Type B pancreatic cell (in vitro differentiated cells): ENCODE data around the gene SVOP. TPM values are rescaled to one million over a fixed set of nuclear protein-coding genes. Genes with fewer than 3 reads are reported as not detected.
A peak's percentile ranks its signal among the peaks of the same experiment; 100 is the strongest.

Source experiments
- DNase-seq: peaks from one replicate; pipeline ENCODE4 v3.0.0; 2021; ENCODE audit warnings: mixed read lengths; ENCODE audit not compliant: unreplicated experiment; ENCODE audit errors: extremely low spot score
- H3K27ac Mint-ChIP-seq: 2 replicates; pipeline ENCODE4 v1.8.0; 2021; ENCODE audit warnings: mild to moderate bottlenecking, mixed read lengths
- H3K27me3 Mint-ChIP-seq: 2 replicates; pipeline ENCODE4 v1.8.0; 2021; ENCODE audit warnings: mixed read lengths
- H3K36me3 Mint-ChIP-seq: 2 replicates; pipeline ENCODE4 v1.8.0; 2021; ENCODE audit warnings: mixed read lengths
- H3K4me1 Mint-ChIP-seq: one replicate; pipeline ENCODE4 v1.8.0; 2021; ENCODE audit warnings: mixed read lengths; ENCODE audit not compliant: unreplicated experiment
- H3K4me3 Mint-ChIP-seq: 2 replicates; pipeline ENCODE4 v1.8.0; 2021; ENCODE audit warnings: mild to moderate bottlenecking, mixed read lengths
- H3K9me3 Mint-ChIP-seq: 2 replicates; pipeline ENCODE4 v1.8.0; 2021; ENCODE audit warnings: mixed read lengths
- total RNA-seq: library from RNA; stranded (reverse); gene quantifications from 2 replicates; pipeline ENCODE4 v1.2.1, GENCODE V29; 2021; ENCODE audit warnings: low replicate concordance
- TF ChIP-seq, protein P1 (sequence below): fragments of 200-600 bp; sonication (generic); conservative IDR thresholded peaks from 2 replicates; pipeline ENCODE4 v1.5.0; 2021; ENCODE audit warnings: antibody characterized with exemption, mild to moderate bottlenecking

Gene SVOP
- total RNA-seq, 1 donor from 2014 or later, result 3.6 TPM

DNA sequence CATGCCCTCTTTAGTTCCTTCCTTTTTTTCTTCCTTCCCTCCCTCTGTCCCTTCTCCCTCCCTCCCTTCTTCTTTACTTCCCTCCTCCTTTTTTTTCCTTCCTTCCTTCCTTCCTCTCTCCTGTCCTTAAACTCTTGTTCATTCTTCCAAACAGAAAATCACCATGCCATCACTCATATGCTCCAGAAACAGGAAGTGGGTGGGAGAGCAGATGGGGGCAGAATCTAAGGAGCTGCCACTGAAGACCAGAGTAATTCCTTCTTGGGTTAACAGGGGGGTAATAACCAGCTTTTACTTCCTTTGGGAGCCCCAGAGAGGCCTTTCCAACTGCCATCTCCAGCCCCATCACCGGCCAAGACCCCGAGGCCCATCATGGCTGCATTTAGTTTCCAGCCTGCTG lies 51.2 kb downstream of the SVOP start:
- DNase-seq, result no peak
- Mint-ChIP-seq H3K36me3 (no peaks in the 10 kb centered on the region), H3K4me3 (no peak overlapping the region)

DNA sequence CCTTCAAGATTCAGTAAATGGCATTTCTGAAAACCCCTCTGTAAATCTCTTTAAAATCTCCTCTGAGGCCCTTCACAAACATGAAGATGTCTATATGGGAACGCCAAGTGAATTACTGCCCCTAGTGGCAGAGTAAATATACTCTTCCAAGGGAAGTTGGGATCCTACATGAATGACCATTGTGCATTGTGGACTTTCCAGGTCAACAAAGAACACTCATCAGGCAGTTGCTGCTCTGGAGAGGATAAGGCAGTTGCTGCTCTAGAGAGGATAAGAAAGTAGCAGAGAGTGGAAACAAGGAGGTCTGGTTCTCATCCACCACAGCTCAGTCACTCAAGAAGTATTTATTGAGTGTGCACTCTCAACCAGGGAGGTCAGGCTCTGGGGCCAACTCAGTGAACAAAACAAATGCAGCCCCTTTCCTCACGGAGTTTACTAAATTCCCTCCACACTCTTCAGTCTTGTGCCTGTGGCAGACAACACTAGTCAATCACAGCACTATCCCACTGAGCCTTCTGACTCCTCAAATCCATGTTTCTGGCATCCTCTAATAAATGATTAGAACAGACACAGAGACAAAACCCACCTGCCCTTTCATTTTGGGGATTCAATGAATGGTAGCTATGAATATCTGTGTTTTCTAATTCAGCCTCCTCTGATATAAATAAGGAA lies 52.9 kb downstream of the SVOP start:
- Mint-ChIP-seq H3K27ac (no peak overlapping the region), H3K9me3 (peaks cover 4% of the 10 kb centered on the region), H3K4me3 (no peak overlapping the region), H3K27me3 (peaks cover 6% of the 10 kb centered on the region), H3K4me1 (peaks cover 4% of the 10 kb centered on the region), H3K36me3 (no peaks in the 10 kb centered on the region)
- TF ChIP-seq, protein P1, sequence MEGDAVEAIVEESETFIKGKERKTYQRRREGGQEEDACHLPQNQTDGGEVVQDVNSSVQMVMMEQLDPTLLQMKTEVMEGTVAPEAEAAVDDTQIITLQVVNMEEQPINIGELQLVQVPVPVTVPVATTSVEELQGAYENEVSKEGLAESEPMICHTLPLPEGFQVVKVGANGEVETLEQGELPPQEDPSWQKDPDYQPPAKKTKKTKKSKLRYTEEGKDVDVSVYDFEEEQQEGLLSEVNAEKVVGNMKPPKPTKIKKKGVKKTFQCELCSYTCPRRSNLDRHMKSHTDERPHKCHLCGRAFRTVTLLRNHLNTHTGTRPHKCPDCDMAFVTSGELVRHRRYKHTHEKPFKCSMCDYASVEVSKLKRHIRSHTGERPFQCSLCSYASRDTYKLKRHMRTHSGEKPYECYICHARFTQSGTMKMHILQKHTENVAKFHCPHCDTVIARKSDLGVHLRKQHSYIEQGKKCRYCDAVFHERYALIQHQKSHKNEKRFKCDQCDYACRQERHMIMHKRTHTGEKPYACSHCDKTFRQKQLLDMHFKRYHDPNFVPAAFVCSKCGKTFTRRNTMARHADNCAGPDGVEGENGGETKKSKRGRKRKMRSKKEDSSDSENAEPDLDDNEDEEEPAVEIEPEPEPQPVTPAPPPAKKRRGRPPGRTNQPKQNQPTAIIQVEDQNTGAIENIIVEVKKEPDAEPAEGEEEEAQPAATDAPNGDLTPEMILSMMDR, result peak; percentile 69
- no peak for DNase-seq

More for the DNA sequence above, 51.2 kb downstream of the SVOP start:
- Mint-ChIP-seq H3K4me1 (peaks cover 4% of the 10 kb centered on the region), H3K9me3 (peaks cover 4% of the 10 kb centered on the region), H3K27ac (no peak overlapping the region), H3K27me3 (peaks cover 6% of the 10 kb centered on the region)
- TF ChIP-seq, protein P1, result no peak

DNA sequence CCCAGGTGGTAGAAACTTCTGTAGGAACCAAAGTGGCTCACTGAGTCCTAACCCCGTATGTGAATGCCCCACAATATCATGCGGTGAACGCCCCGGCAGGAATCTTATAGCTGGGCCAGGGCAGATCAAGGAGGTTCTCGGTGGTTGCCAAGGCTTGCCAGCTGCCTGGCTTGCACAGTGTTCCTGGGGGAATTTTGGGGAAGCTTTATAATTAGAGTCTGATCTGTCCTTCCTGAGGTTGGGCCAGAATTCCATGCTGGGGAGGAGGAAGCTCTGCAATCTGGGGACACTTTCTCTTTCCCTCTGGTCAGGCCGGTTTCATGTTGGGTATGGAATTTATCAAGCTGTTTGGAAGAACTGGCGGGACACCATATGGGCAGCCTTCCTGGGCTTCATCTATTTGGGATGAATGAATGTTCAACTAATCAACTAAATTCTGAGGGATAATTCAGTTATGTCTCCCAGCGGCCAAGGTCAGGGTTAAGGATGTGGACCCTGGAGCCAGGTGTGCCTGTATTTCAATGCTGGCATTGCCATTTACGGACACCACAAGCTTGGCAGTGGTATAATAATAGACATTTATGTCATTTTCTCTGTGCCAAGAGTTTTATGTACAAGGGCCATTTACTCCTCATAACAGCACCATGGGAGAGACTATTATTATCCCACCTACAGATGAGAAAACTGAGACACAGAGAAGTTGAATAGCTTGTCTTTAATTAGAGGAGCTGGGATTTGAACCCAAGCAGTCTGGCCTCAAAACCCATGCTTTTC lies 54.3 kb downstream of the SVOP start:
- H3K36me3 Mint-ChIP-seq, result no peaks in the 10 kb centered on the region
- TF ChIP-seq, protein P1, result no peak
- no peaks in the 10 kb centered on the region for H3K4me1 Mint-ChIP-seq
- H3K9me3 Mint-ChIP-seq, result peaks cover 4% of the 10 kb centered on the region
- no peak overlapping the region for H3K4me3 Mint-ChIP-seq
- H3K27me3 Mint-ChIP-seq, result peaks cover 6% of the 10 kb centered on the region
- no peak for DNase-seq
- no peak overlapping the region for H3K27ac Mint-ChIP-seq

DNA sequence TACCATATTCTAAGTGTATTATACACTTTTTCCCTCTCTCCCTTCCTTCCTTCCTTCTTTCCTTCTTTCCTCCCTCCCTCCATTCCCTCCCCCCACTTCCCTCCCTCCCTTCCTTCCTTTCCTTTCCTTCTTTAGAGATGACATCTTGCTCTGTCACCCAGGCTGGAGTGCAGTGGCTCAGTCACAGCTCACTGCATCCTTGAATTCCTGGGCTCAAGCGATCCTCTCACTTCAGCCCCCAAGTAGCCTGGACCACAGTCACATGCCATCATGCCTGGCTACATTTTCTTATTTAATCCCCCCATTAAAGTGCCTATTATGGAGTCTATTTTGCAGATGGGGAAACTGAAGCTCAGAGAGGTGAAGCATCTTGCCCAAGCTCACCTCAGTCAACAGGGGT lies 55.0 kb downstream of the SVOP start:
- no peaks in the 10 kb centered on the region for H3K36me3 Mint-ChIP-seq
- TF ChIP-seq, protein P1, result no peak
- peaks cover 8% of the 10 kb centered on the region for H3K27me3 Mint-ChIP-seq
- H3K4me1 Mint-ChIP-seq, result no peaks in the 10 kb centered on the region
- H3K27ac Mint-ChIP-seq, result no peak overlapping the region
- no peak for DNase-seq
- peaks cover 4% of the 10 kb centered on the region for H3K9me3 Mint-ChIP-seq
- no peak overlapping the region for H3K4me3 Mint-ChIP-seq

DNA sequence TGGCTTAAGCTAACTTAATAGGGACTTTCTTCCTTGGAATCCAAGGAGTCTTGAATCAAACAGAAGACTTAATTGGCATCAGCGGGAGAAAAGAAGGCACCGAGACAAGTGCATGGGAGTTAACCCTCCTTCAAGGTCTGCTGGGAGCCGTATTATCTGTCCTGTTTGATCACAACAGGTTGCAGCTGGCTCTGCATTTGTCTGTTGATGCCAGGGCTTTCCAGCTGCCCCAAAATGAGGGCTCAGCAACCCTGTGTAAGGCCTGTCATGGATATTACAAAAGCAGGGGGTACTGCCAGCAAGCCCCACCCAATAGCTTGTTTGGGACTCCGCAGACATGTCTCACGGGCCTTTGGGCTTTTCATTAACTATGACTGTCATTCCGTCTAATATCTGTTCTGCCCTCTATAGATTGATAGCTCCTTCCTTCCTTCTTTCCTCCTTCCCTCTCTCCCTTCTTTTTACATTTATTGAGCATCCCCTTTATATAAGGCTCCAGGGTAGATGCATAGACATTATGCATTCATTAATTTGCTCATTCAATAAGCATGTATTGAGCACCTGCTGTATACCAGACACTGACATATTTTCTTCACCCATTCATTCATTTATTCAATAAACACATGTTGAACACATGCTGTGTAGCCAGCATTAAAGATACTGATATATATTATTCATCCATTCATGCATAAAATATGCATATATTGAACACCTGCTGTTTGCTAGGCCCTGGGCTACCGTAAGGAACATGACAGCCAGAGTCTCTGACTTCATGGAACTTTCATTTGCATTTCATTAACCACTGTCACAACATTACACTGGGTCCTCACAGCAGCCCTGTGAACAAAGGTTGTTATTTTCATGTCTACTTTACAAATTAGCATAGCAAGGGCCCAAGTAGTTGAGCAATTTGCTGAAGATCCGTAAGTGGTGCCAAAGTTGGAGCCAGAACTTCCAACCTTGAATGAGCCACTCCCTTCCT lies 56.2 kb downstream of the SVOP start:
- DNase-seq, result no peak
- no peaks in the 10 kb centered on the region for H3K36me3 Mint-ChIP-seq
- no peak overlapping the region for H3K4me3 Mint-ChIP-seq
- no peak overlapping the region for H3K27ac Mint-ChIP-seq
- TF ChIP-seq, protein P1, result no peak
- H3K9me3 Mint-ChIP-seq, result peaks cover 4% of the 10 kb centered on the region
- H3K27me3 Mint-ChIP-seq, result peaks cover 14% of the 10 kb centered on the region
- no peaks in the 10 kb centered on the region for H3K4me1 Mint-ChIP-seq
